HG03060 (cell line): Measurements from ENCODE around the gene MXRA8.
"Not testable (repeated sequence)": the region's sequence is repeated elsewhere in the genome, so short reads cannot be mapped to it uniquely, and the experiment has no call there.

Source experiments
- ATAC-seq: cut with Tn5 transposase; IDR thresholded peaks from one replicate; pipeline ENCODE4 v1.9.1; 2021; ENCODE audit warnings: low read depth, moderate number of reproducible peaks; ENCODE audit not compliant: unreplicated experiment

The MXRA8 gene

GRCh38 chr1:1370771-1371300 lies 12.5 kb upstream of the MXRA8 start:
- ATAC-seq, result no peak

GRCh38 chr1:1370094-1370493 lies 11.7 kb upstream of the MXRA8 start:
- ATAC-seq, result not testable (repeated sequence)

GRCh38 chr1:1367315-1367714 lies 9.0 kb upstream of the MXRA8 start:
- no peak for ATAC-seq

GRCh38 chr1:1366699-1367066 lies 8.3 kb upstream of the MXRA8 start:
- no peak for ATAC-seq

GRCh38 chr1:1365875-1366698 lies 7.7 kb upstream of the MXRA8 start:
- ATAC-seq, result no peak

- no peak for ATAC-seq
Measured at GRCh38 chr1:1364266-1364665, 5.9 kb upstream of the MXRA8 start.

GRCh38 chr1:1361982-1362423 lies 3.6 kb upstream of the MXRA8 start:
- ATAC-seq, result no peak

- no peak for ATAC-seq
Measured at GRCh38 chr1:1361233-1361981, 3.1 kb upstream of the MXRA8 start.

- ATAC-seq, result no peak
Measured at GRCh38 chr1:1360506-1361169, 2.3 kb upstream of the MXRA8 start.

GRCh38 chr1:1359664-1360468 lies 1.5 kb upstream of the MXRA8 start:
- ATAC-seq, result no peak

- ATAC-seq, result no peak
Measured at GRCh38 chr1:1359308-1359663, 931 bp upstream of the MXRA8 start.

- ATAC-seq, result no peak
Measured at GRCh38 chr1:1357871-1358432, 403 bp downstream of the MXRA8 start.

- ATAC-seq, result no peak
Measured at GRCh38 chr1:1356796-1357401, 1.5 kb downstream of the MXRA8 start.

- no peak for ATAC-seq
Measured at GRCh38 chr1:1356166-1356795, 2.1 kb downstream of the MXRA8 start.

- no peak for ATAC-seq
Measured at GRCh38 chr1:1355416-1355815, 2.9 kb downstream of the MXRA8 start.

GRCh38 chr1:1354271-1355247 lies 3.8 kb downstream of the MXRA8 start:
- ATAC-seq, result no peak

- ATAC-seq, result no peak
Measured at GRCh38 chr1:1353389-1354151, 4.8 kb downstream of the MXRA8 start.
